Thoracic aorta (tissue), 2 donors: ENCODE data around the gene ACVRL1. TPM values are rescaled to one million over a fixed set of nuclear protein-coding genes. Genes with fewer than 3 reads are reported as not detected.

Experiments
- ATAC-seq: fragments of 150-250 bp; one replicate; pipeline ENCODE4 v1.8.0; 2017; ENCODE audit warnings: low read depth; ENCODE audit not compliant: insufficient number of reproducible peaks, low FRiP score
- DNase-seq: peaks from one replicate; pipeline ENCODE4 v3.0.0-alpha.2; 2020; ENCODE audit warnings: low spot score
- H3K27ac ChIP-seq, 2 donors: fragments of 200-600 bp; sonication (generic); 1 replicate in 1 of 2; 2 replicates in 1 of 2; pipeline ENCODE4 v1.5.1; 2016; ENCODE audit warnings: mild to moderate bottlenecking in 2 of 2, moderate library complexity in 2 of 2
- H3K27me3 ChIP-seq: fragments of 200-600 bp; sonication (generic); replicated peaks from 2 replicates; pipeline ENCODE4 v1.6.0; 2016; ENCODE audit warnings: mild to moderate bottlenecking; ENCODE audit not compliant: insufficient read depth
- H3K36me3 ChIP-seq: fragments of 200-600 bp; sonication (generic); one replicate; pipeline ENCODE4 v1.5.1; 2016
- H3K4me1 ChIP-seq, 2 donors: fragments of 200-600 bp; sonication (generic); 1 replicate in 1 of 2; 2 replicates in 1 of 2; pipeline versions ENCODE4 v1.5.1 to v1.6.0; 2016; ENCODE audit warnings: low read depth in 2 of 2, mild to moderate bottlenecking in 1 of 2; ENCODE audit not compliant: control insufficient read depth in 1 of 2
- H3K4me3 ChIP-seq: fragments of 200-600 bp; sonication (generic); 2 replicates; pipeline ENCODE4 v1.5.1; 2016; ENCODE audit warnings: mild to moderate bottlenecking
- H3K9me3 ChIP-seq: fragments of 200-600 bp; sonication (generic); 2 replicates; pipeline ENCODE4 v1.5.1; 2016
- total RNA-seq, 2 donors: library from RNA; depleted of rRNA; stranded (reverse); fragments of >200 nt; gene quantifications; one replicate each; pipeline versions ENCODE4 v1.1.0 to v1.2.3, GENCODE V29; 2016
- TF ChIP-seq, protein P1 (sequence below): fragments of 200-600 bp; sonication (generic); IDR thresholded peaks from one replicate; pipeline ENCODE4 v1.5.1; 2019; ENCODE audit warnings: antibody characterized with exemption

ACVRL1 gene
- total RNA-seq, 2 donors from 2014 or later = 81.4 to 90.2 TPM

DNA sequence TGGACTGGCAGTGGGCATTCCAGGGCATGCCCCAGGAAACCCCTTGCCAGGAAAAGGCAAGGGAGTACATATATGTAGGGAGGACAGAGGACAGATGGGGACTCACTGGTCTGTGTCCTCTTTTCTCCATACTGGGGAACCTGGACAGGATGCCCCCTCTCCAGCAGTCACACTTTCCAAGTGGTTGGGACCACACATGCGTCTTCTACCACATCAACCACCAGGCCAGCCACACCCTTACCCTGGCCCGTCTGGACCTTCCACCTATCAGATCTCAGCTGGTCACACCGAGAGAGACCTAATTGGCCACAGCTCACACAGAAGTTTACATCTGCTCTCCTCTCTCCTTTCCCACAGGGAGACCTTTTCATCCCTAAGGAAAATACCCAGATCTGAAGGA is 11.1 kb upstream of the ACVRL1 start:
- Histone ChIP-seq H3K36me3 (no peaks in the 10 kb centered on the region), H3K4me1 (no peaks in the 10 kb centered on the region), H3K9me3 (no peaks in the 10 kb centered on the region), H3K4me3 (no peak overlapping the region), H3K27ac (no peak overlapping the region), H3K27me3 (no peaks in the 10 kb centered on the region)
- TF ChIP-seq, protein P1, sequence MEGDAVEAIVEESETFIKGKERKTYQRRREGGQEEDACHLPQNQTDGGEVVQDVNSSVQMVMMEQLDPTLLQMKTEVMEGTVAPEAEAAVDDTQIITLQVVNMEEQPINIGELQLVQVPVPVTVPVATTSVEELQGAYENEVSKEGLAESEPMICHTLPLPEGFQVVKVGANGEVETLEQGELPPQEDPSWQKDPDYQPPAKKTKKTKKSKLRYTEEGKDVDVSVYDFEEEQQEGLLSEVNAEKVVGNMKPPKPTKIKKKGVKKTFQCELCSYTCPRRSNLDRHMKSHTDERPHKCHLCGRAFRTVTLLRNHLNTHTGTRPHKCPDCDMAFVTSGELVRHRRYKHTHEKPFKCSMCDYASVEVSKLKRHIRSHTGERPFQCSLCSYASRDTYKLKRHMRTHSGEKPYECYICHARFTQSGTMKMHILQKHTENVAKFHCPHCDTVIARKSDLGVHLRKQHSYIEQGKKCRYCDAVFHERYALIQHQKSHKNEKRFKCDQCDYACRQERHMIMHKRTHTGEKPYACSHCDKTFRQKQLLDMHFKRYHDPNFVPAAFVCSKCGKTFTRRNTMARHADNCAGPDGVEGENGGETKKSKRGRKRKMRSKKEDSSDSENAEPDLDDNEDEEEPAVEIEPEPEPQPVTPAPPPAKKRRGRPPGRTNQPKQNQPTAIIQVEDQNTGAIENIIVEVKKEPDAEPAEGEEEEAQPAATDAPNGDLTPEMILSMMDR = no peak
- ATAC-seq (no peak), DNase-seq (no peak)

DNA sequence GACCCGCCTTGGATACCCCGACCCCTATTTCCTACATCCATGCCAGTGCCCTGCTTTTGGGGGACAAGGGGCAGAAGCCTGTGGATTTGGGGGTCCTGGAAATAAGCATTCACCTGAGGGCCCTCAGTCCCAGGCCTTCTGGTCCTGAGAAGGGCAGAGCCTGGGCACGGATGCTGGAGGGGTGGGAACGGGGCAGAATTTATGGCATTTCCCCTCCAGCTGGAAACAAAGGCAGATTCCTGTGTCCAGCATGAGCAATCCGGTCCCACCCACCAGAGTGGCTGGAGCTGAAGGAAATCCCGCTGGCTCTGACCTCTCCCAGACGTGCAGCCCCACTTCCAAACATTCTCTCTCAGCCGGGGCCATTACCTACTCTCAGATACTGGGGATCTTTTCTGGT is 10.1 kb upstream of the ACVRL1 start:
- Histone ChIP-seq H3K4me1 (no peaks in the 10 kb centered on the region), H3K27ac (no peak overlapping the region), H3K4me3 (no peak overlapping the region), H3K27me3 (no peaks in the 10 kb centered on the region), H3K36me3 (no peaks in the 10 kb centered on the region), H3K9me3 (no peaks in the 10 kb centered on the region)
- TF ChIP-seq, protein P1 = no peak
- no peak for DNase-seq
- no peak for ATAC-seq

DNA sequence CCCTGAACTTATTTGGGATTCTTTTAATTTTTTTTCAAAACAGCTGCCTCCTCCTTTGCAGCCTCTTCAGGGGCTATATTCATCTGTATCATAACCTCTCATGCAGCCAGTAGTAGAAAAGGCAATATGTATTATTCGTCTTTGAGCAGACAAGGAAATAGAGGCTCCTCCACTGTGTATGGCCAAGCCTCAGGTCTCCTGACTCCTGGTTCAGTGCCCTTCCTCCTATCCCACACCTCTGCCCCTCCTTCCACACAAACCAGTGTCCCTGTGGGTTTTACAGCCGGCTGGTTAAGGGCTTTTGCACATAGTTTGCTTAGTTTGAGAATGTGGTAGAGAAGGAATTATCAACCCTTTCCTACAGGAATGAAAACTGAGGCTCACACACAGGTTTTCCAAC is 8.8 kb upstream of the ACVRL1 start:
- no peak for ATAC-seq
- no peaks in the 10 kb centered on the region for H3K27me3 ChIP-seq
- H3K4me3 ChIP-seq = no peak overlapping the region
- no peaks in the 10 kb centered on the region for H3K9me3 ChIP-seq
- no peaks in the 10 kb centered on the region for H3K36me3 ChIP-seq
- no peak overlapping the region for H3K27ac ChIP-seq
- no peak for DNase-seq
- no peaks in the 10 kb centered on the region for H3K4me1 ChIP-seq
- TF ChIP-seq, protein P1 = no peak

DNA sequence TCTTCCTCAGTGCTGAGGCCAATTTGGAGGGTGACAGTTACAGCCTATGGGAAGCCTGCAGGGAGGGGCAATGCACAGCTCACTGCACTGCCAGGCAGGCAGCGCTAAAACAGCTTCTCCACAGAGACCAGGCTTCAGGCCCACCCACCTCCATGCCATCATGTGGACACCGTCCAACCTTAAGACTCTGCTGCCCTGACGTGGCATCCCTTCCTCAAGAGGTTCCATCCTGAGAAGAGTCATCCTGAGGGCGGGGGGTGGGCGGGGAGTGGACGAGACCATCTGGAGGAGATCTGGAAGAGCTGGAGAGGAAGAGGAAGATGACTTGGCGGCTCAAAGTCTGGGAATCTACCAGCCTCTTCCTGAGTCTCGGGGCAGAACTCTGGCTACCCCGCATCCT is 8.4 kb upstream of the ACVRL1 start:
- ATAC-seq (no peak), DNase-seq (no peak)
- H3K4me3 ChIP-seq = no peak overlapping the region
- no peaks in the 10 kb centered on the region for H3K27me3 ChIP-seq
- TF ChIP-seq, protein P1 = no peak
- H3K36me3 ChIP-seq = no peaks in the 10 kb centered on the region
- no peak overlapping the region for H3K27ac ChIP-seq
- no peaks in the 10 kb centered on the region for H3K9me3 ChIP-seq
- no peaks in the 10 kb centered on the region for H3K4me1 ChIP-seq

DNA sequence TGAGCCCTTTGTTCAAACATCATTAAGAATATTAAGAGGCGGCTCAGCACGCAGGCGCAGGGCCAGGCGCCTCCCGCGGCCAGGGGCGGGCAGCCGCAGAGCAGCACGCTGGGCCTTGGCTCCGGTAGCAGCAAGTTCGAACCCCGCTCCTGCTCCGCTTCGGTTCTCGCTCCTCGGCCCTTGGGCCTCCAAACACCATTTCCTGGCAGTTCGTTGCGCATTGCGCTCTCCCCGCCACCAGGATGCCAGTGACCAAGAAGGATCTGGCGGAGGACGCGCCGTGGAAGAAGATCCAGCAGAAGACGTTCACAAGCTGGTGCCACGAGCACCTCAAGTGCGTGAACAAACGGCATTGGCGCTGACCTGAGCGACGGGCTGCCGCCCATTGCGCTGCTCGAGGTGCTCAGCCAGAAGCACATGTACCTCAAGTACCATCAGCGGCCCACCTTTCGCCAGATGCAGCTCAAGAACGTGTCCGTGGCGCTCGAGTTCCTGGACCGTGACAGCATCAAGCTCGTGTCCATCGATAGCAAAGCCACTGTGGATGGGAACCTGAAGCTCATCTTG is 6.9 kb upstream of the ACVRL1 start:
- H3K27me3 ChIP-seq = no peaks in the 10 kb centered on the region
- no peak overlapping the region for H3K27ac ChIP-seq
- DNase-seq (no peak), ATAC-seq (no peak)
- H3K4me1 ChIP-seq = peaks cover 0 to 3% of the 10 kb centered on the region in 2 donors
- TF ChIP-seq, protein P1 = no peak
- no peak overlapping the region for H3K4me3 ChIP-seq
- no peaks in the 10 kb centered on the region for H3K36me3 ChIP-seq
- no peaks in the 10 kb centered on the region for H3K9me3 ChIP-seq
